Measurements from ENCODE around the gene PRSS1.

DNA sequence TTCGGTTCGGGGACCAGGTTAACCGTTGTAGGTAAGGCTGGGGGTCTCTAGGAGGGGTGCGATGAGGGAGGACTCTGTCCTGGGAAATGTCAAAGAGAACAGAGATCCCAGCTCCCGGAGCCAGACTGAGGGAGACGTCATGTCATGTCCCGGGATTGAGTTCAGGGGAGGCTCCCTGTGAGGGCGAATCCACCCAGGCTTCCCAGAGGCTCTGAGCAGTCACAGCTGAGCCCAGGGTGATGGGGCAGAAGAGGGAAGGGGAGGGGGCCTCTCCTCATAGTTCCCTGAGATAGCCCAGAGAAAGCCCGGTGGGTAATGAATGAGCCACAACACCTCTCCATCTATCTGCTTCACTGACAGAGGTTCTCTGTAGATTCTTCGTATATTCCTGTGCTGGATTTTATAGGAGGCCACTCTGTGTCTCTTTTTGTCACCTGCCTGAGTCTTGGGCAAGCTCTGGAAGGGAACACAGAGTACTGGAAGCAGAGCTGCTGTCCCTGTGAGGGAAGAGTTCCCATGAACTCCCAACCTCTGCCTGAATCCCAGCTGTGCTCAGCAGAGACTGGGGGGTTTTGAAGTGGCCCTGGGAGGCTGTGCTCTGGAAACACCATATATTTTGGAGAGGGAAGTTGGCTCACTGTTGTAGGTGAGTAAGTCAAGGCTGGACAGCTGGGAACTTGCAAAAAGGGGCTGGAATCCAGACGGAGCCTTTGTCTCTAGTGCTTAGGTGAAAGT is 37.9 kb downstream of the PRSS1 start:
- no peak for TF ChIP-seq POLR2A (IDR thresholded peaks at IDR 0.05)
- TF ChIP-seq, protein P1, sequence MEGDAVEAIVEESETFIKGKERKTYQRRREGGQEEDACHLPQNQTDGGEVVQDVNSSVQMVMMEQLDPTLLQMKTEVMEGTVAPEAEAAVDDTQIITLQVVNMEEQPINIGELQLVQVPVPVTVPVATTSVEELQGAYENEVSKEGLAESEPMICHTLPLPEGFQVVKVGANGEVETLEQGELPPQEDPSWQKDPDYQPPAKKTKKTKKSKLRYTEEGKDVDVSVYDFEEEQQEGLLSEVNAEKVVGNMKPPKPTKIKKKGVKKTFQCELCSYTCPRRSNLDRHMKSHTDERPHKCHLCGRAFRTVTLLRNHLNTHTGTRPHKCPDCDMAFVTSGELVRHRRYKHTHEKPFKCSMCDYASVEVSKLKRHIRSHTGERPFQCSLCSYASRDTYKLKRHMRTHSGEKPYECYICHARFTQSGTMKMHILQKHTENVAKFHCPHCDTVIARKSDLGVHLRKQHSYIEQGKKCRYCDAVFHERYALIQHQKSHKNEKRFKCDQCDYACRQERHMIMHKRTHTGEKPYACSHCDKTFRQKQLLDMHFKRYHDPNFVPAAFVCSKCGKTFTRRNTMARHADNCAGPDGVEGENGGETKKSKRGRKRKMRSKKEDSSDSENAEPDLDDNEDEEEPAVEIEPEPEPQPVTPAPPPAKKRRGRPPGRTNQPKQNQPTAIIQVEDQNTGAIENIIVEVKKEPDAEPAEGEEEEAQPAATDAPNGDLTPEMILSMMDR (IDR thresholded peaks at IDR 0.05): no peak

Data from Peyer's patch (tissue), 4 donors.